ENCODE data around the gene ZIC2. TPM values are rescaled to one million over a fixed set of nuclear protein-coding genes. Genes with fewer than 3 reads are reported as not detected.
A peak's percentile ranks its signal among the peaks of the same experiment; 100 is the strongest.
"Not testable (repeated sequence)": the region's sequence is repeated elsewhere in the genome, so short reads cannot be mapped to it uniquely, and the experiment has no call there.

The ZIC2 gene
- 0.18 TPM for polyA plus RNA-seq (ENCODE audit: insufficient read length)
- long read RNA-seq, donor 1 = 0 reads
- long read RNA-seq, donor 2 = 0 reads
- long read RNA-seq, donor 3 = 0 reads
- long read RNA-seq, donor 4 = 0 reads
- long read RNA-seq, donor 5 = 0 reads
- long read RNA-seq, donor 6 = 0 reads
- long read RNA-seq, donor 7 = 0 reads
- long read RNA-seq, donor 8 = 0 reads

GRCh38 chr13:99981735-99982035 lies at the start of gene ZIC2:
ZIC2 (plus strand) TSS chr13:99981784; CDS start chr13:99982065, 281 bp downstream.
- peak; percentile 18 for DNase-seq

GRCh38 chr13:99932912-99933311 lies 48.7 kb upstream of the ZIC2 start:
- no peak for DNase-seq

GRCh38 chr13:99935772-99936171 lies 45.8 kb upstream of the ZIC2 start:
- no peak for DNase-seq

GRCh38 chr13:99938635-99939034 lies 42.9 kb upstream of the ZIC2 start:
- DNase-seq = no peak

- DNase-seq = no peak
These were observed 40.5 kb upstream of the ZIC2 start for GRCh38 chr13:99941086-99941485.

- no peak for DNase-seq
These were observed 39.7 kb upstream of the ZIC2 start for GRCh38 chr13:99941911-99942310.

GRCh38 chr13:99944102-99944501 lies 37.5 kb upstream of the ZIC2 start:
- no peak for DNase-seq

GRCh38 chr13:99944606-99945005 lies 37.0 kb upstream of the ZIC2 start:
- DNase-seq = no peak

GRCh38 chr13:99945515-99945914 lies 36.1 kb upstream of the ZIC2 start:
- DNase-seq = not testable (repeated sequence)

GRCh38 chr13:99947666-99948065 lies 33.9 kb upstream of the ZIC2 start:
- no peak for DNase-seq

- no peak for DNase-seq
These were observed 33.2 kb upstream of the ZIC2 start for GRCh38 chr13:99948411-99948810.

- DNase-seq = no peak
These were observed 32.5 kb upstream of the ZIC2 start for GRCh38 chr13:99948907-99949678.

- DNase-seq = no peak
These were observed 31.7 kb upstream of the ZIC2 start for GRCh38 chr13:99949679-99950413.

GRCh38 chr13:99951666-99952065 lies 29.9 kb upstream of the ZIC2 start:
- DNase-seq = not testable (repeated sequence)

- no peak for DNase-seq
These were observed 28.3 kb upstream of the ZIC2 start for GRCh38 chr13:99953138-99953755.

GRCh38 chr13:99955107-99955746 lies 26.4 kb upstream of the ZIC2 start:
- DNase-seq = no peak

- no peak for DNase-seq
These were observed 25.7 kb upstream of the ZIC2 start for GRCh38 chr13:99955747-99956472.

- no peak for DNase-seq
These were observed 24.9 kb upstream of the ZIC2 start for GRCh38 chr13:99956473-99957349.

GRCh38 chr13:99958406-99959126 lies 23.0 kb upstream of the ZIC2 start:
- no peak for DNase-seq

- DNase-seq = no peak
These were observed 22.5 kb upstream of the ZIC2 start for GRCh38 chr13:99959127-99959539.
